GM12874 (cell line): ENCODE results near the gene ARAP2.

ENCODE experiments used
- CTCF ChIP-seq: IDR thresholded peaks from 2 replicates; pipeline ENCODE4 v1.5.1; 2011; ENCODE audit warnings: low read depth, mild to moderate bottlenecking, control low read depth, low read length, moderate library complexity; ENCODE audit not compliant: insufficient read depth

Gene ARAP2

GRCh38 chr4:36086261-36086786 lies 158.0 kb downstream of the ARAP2 start:
- no peak for TF ChIP-seq CTCF

- TF ChIP-seq CTCF: no peak
These were observed 161.5 kb downstream of the ARAP2 start for GRCh38 chr4:36082817-36083216.

GRCh38 chr4:36081185-36081584 lies 163.1 kb downstream of the ARAP2 start:
- no peak for TF ChIP-seq CTCF

GRCh38 chr4:36079666-36080065 lies 164.6 kb downstream of the ARAP2 start:
- no peak for TF ChIP-seq CTCF

GRCh38 chr4:36078319-36078718 lies 166.0 kb downstream of the ARAP2 start:
- TF ChIP-seq CTCF: no peak

- TF ChIP-seq CTCF: no peak
These were observed 171.8 kb downstream of the ARAP2 start for GRCh38 chr4:36072529-36072928.

GRCh38 chr4:36067116-36067515 lies 177.2 kb downstream of the ARAP2 start:
- no peak for TF ChIP-seq CTCF

GRCh38 chr4:36065274-36065871 lies 178.9 kb downstream of the ARAP2 start:
- TF ChIP-seq CTCF: no peak
